ENCODE data around the gene PITRM1. TPM values are rescaled to one million over a fixed set of nuclear protein-coding genes. Genes with fewer than 3 reads are reported as not detected.

The PITRM1 gene
- total and polyA plus RNA-seq, 7 experiments from 2014 or later, result 35.1 to 90.8 (median 71.8) TPM

DNA sequence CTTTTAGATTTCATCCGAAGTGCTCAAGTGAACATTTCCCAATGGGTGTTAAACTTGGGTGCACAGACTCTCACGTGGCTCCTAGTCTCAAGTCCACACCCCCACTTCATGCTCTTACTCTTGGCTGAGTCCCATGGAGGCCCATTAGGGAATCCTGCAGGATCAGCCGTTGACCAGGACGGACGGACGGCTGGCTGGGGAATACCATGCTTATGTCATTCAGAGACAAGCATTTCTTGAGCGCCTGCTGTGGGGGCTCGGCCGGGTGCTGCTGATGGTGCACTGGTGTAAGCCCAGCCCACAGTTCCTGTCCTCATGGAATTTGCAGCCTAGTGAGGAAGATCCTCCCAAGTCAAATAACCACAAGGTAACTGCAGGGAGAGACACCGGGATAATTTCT lies 44.7 kb downstream of the PITRM1 start:
- no peaks in the 10 kb centered on the region for H3K4me1 Mint-ChIP-seq
- H3K4me3 ChIP-seq (ENCODE audit: low read length), result no peak overlapping the region
- intact Hi-C loops (cut with micrococcal nuclease), result no loop called here
- H3K9me3 ChIP-seq (ENCODE audit: control insufficient read depth in 2 of 3, low read length in 3 of 3), result no peaks in the 10 kb centered on the region
- H3K27ac Mint-ChIP-seq, result no peak overlapping the region
- H3K36me3 ChIP-seq (ENCODE audit: control insufficient read depth in 2 of 3, insufficient read depth in 3 of 3, low read length in 3 of 3), result peaks cover 0 to 78% (median 0%) of the 10 kb centered on the region in 3 experiments
- DNase-seq (no peak), ATAC-seq (no peak)
- ChIA-PET POLR2A (no interaction called here), CTCF (no interaction called here)
- H3K36me3 Mint-ChIP-seq, result peaks cover 11 to 58% (median 20%) of the 10 kb centered on the region in 5 donors
- no peaks in the 10 kb centered on the region for H3K27me3 ChIP-seq (ENCODE audit: control insufficient read depth in 2 of 2, insufficient read depth in 2 of 2, low read length in 2 of 2)
- no peak overlapping the region for H3K27ac ChIP-seq (ENCODE audit: low read depth, low read length)
- H3K4me1 ChIP-seq (ENCODE audit: control insufficient read depth in 2 of 2, insufficient read depth in 2 of 2, low read length in 2 of 2), result no peaks in the 10 kb centered on the region
- H3K9me3 Mint-ChIP-seq, result peaks cover 0 to 9% (median 0%) of the 10 kb centered on the region in 11 donors
- H3K4me3 Mint-ChIP-seq, result no peak overlapping the region
- H3K27me3 Mint-ChIP-seq, result no peaks in the 10 kb centered on the region

DNA sequence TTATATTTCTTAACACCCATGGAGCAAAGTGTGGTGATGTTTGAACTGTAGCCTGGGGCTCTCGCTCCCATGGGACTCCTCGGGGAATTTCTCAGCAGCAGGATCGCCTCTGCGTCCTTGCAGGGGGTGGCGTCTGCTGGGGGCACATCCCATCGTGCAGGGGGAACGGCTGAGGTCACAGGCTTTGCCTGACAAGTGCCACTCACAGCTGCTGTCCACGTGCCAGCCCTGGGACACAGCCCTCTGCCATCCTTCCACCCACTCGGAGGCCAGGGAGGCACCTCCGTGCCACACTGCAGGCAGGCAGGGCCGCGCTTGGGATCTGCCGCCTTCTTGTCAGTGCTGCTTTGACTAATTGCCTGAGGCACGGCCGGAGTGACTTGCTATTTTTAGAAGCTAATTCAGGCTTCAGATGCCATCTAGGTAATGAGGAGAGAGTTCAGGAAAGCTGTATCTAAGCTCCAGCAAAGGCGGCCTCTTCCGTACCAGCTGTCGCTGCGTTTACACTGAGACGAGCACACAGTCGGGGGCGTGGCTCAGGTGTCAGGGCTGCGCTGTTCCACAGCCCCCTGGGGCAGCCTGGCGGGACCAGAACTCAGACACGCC lies 45.7 kb downstream of the PITRM1 start:
- no peak overlapping the region for H3K27ac Mint-ChIP-seq
- Histone ChIP-seq H3K4me3 (ENCODE audit: low read length) (no peak overlapping the region), H3K4me1 (ENCODE audit: control insufficient read depth in 2 of 2, insufficient read depth in 2 of 2, low read length in 2 of 2) (no peaks in the 10 kb centered on the region), H3K36me3 (ENCODE audit: control insufficient read depth in 2 of 3, insufficient read depth in 3 of 3, low read length in 3 of 3) (peaks cover 0 to 76% (median 0%) of the 10 kb centered on the region in 3 experiments), H3K27ac (ENCODE audit: low read depth, low read length) (no peak overlapping the region), H3K9me3 (ENCODE audit: control insufficient read depth in 2 of 3, low read length in 3 of 3) (no peaks in the 10 kb centered on the region), H3K27me3 (ENCODE audit: control insufficient read depth in 2 of 2, insufficient read depth in 2 of 2, low read length in 2 of 2) (no peaks in the 10 kb centered on the region)
- no peaks in the 10 kb centered on the region for H3K4me1 Mint-ChIP-seq
- peaks cover 9 to 58% (median 24%) of the 10 kb centered on the region in 5 donors for H3K36me3 Mint-ChIP-seq
- no peaks in the 10 kb centered on the region for H3K27me3 Mint-ChIP-seq
- POLR2A ChIA-PET, result no interaction called here
- ATAC-seq (no peak), DNase-seq (no peak)
- CTCF ChIA-PET, result no interaction called here
- intact Hi-C loops (cut with micrococcal nuclease), result no loop called here
- peaks cover 0 to 9% (median 0%) of the 10 kb centered on the region in 11 donors for H3K9me3 Mint-ChIP-seq
- H3K4me3 Mint-ChIP-seq, result no peak overlapping the region

DNA sequence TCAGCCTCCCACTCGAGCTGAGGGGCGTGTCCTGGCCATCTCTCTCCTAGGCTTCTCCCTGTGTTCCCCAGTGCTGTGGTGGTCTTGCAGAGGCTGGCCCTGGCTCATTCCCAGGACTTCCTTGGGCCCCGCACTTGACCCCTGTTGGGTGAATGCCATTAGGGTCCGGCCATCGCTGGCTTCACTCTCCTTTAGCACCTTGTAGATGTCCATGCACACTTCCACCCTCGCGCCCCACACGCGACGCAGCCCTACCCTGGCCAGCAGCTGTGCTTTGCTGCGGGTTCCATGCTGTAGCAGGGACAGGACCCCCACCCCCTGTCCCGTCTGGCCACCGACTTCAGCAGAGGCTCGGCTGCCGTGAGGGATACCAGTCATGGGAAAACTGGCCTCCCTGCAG lies 46.3 kb downstream of the PITRM1 start:
- Mint-ChIP-seq H3K4me1 (no peaks in the 10 kb centered on the region), H3K27ac (no peak overlapping the region), H3K9me3 (peaks cover 0 to 9% (median 0%) of the 10 kb centered on the region in 11 donors), H3K27me3 (no peaks in the 10 kb centered on the region), H3K4me3 (no peak overlapping the region), H3K36me3 (peaks cover 9 to 55% (median 22%) of the 10 kb centered on the region in 5 donors)
- no peaks in the 10 kb centered on the region for H3K9me3 ChIP-seq (ENCODE audit: control insufficient read depth in 2 of 3, low read length in 3 of 3)
- H3K27me3 ChIP-seq (ENCODE audit: control insufficient read depth in 2 of 2, insufficient read depth in 2 of 2, low read length in 2 of 2), result no peaks in the 10 kb centered on the region
- intact Hi-C loops (cut with micrococcal nuclease), result no loop called here
- no peaks in the 10 kb centered on the region for H3K4me1 ChIP-seq (ENCODE audit: control insufficient read depth in 2 of 2, insufficient read depth in 2 of 2, low read length in 2 of 2)
- H3K27ac ChIP-seq (ENCODE audit: low read depth, low read length), result no peak overlapping the region
- no peak for DNase-seq
- CTCF ChIA-PET, result no interaction called here
- no peak overlapping the region for H3K4me3 ChIP-seq (ENCODE audit: low read length)
- H3K36me3 ChIP-seq (ENCODE audit: control insufficient read depth in 2 of 3, insufficient read depth in 3 of 3, low read length in 3 of 3), result peaks cover 0 to 73% (median 0%) of the 10 kb centered on the region in 3 experiments
- POLR2A ChIA-PET, result no interaction called here
- ATAC-seq, result no peak

DNA sequence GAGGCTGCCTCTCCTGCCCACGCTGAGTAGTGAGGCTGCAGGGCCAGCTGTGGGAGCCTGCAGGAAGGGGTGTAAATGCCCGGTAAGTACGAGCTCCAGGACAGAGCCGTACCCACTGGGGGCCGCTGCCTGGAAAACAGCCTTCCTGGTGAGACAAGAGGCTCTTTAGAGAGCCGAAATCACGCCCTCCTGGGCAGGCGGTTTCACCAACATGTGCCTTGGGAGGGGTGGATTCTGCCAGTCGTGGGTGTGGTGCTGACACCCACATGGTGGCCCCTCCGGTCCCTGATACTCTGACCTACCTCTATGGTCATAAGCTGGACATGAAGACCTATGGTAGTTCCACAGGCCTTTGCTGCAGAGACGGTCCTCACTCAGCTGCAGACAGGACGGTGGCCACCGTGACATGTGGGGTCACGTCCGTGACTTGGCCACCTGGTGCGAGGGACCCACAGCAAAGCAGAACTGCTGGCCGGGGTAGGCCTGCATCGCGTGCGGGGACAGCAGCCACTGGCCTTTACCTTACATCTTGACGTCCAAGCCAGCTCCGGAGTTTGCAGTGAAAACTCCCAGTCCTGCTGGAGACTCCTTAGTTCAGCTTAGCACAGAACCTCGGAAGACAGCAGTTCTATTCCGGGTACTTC lies 46.9 kb downstream of the PITRM1 start:
- peaks cover 9 to 57% (median 22%) of the 10 kb centered on the region in 5 donors for H3K36me3 Mint-ChIP-seq
- no peaks in the 10 kb centered on the region for H3K27me3 Mint-ChIP-seq
- intact Hi-C loops (cut with micrococcal nuclease), result no loop called here
- POLR2A ChIA-PET, result no interaction called here
- CTCF ChIA-PET, result no interaction called here
- Histone ChIP-seq H3K27ac (ENCODE audit: low read depth, low read length) (no peak overlapping the region), H3K4me3 (ENCODE audit: low read length) (no peak overlapping the region), H3K9me3 (ENCODE audit: control insufficient read depth in 2 of 3, low read length in 3 of 3) (no peaks in the 10 kb centered on the region), H3K36me3 (ENCODE audit: control insufficient read depth in 2 of 3, insufficient read depth in 3 of 3, low read length in 3 of 3) (peaks cover 0 to 73% (median 0%) of the 10 kb centered on the region in 3 experiments), H3K4me1 (ENCODE audit: control insufficient read depth in 2 of 2, insufficient read depth in 2 of 2, low read length in 2 of 2) (no peaks in the 10 kb centered on the region), H3K27me3 (ENCODE audit: control insufficient read depth in 2 of 2, insufficient read depth in 2 of 2, low read length in 2 of 2) (no peaks in the 10 kb centered on the region)
- DNase-seq (no peak), ATAC-seq (no peak)
- H3K27ac Mint-ChIP-seq, result no peak overlapping the region
- no peak overlapping the region for H3K4me3 Mint-ChIP-seq
- H3K4me1 Mint-ChIP-seq, result no peaks in the 10 kb centered on the region
- peaks cover 0 to 9% (median 0%) of the 10 kb centered on the region in 11 donors for H3K9me3 Mint-ChIP-seq

DNA sequence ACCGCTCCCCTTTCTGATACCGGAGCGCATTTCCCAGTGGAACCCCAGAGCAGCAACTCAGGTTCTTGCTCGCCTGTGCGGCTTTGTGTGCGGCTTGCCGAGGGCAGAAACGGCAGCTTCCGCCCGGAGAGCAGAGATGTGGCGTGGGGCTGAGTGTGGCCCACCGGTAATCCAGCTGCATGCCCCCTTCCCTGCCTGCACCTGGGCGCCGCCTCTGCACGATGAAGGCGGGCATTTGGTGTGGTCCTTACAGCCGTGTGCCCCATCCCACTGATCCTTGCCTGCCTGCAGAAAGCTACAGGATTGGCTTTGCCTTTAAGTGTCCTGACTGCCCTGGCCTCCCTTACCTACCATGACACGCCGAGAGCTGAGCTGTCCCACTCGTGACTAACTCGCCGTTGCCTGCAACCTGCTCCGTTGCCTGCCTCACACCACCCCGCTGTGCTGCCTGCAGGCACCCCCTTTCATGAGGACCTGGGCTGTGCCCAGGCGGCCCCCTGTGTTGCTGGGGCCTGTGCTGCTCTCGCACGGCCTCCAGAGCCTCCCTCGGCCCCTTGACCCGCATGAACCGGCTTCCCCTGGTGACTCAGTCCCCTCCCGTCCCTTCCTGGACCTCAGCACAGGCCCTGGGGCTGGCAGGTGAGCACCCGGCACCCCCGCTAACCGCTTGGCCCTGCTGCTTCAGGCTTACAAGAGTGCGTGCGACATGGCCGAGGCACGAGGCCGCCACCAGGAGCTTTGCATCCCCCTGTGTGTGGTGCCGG lies 48.0 kb downstream of the PITRM1 start:
- Mint-ChIP-seq H3K27ac (no peak overlapping the region), H3K27me3 (no peaks in the 10 kb centered on the region), H3K4me3 (no peak overlapping the region), H3K4me1 (no peaks in the 10 kb centered on the region), H3K36me3 (peaks cover 9 to 56% (median 16%) of the 10 kb centered on the region in 5 donors), H3K9me3 (peaks cover 0 to 9% (median 0%) of the 10 kb centered on the region in 11 donors)
- intact Hi-C loops (cut with micrococcal nuclease), result no loop called here
- ChIA-PET CTCF (no interaction called here), POLR2A (no interaction called here)
- no peak for DNase-seq
- peaks cover 0 to 70% (median 0%) of the 10 kb centered on the region in 3 experiments for H3K36me3 ChIP-seq (ENCODE audit: control insufficient read depth in 2 of 3, insufficient read depth in 3 of 3, low read length in 3 of 3)
- no peak overlapping the region for H3K27ac ChIP-seq (ENCODE audit: low read depth, low read length)
- H3K4me3 ChIP-seq (ENCODE audit: low read length), result no peak overlapping the region
- no peak for ATAC-seq
- H3K27me3 ChIP-seq (ENCODE audit: control insufficient read depth in 2 of 2, insufficient read depth in 2 of 2, low read length in 2 of 2), result no peaks in the 10 kb centered on the region
- no peaks in the 10 kb centered on the region for H3K9me3 ChIP-seq (ENCODE audit: control insufficient read depth in 2 of 3, low read length in 3 of 3)
- H3K4me1 ChIP-seq (ENCODE audit: control insufficient read depth in 2 of 2, insufficient read depth in 2 of 2, low read length in 2 of 2), result no peaks in the 10 kb centered on the region

DNA sequence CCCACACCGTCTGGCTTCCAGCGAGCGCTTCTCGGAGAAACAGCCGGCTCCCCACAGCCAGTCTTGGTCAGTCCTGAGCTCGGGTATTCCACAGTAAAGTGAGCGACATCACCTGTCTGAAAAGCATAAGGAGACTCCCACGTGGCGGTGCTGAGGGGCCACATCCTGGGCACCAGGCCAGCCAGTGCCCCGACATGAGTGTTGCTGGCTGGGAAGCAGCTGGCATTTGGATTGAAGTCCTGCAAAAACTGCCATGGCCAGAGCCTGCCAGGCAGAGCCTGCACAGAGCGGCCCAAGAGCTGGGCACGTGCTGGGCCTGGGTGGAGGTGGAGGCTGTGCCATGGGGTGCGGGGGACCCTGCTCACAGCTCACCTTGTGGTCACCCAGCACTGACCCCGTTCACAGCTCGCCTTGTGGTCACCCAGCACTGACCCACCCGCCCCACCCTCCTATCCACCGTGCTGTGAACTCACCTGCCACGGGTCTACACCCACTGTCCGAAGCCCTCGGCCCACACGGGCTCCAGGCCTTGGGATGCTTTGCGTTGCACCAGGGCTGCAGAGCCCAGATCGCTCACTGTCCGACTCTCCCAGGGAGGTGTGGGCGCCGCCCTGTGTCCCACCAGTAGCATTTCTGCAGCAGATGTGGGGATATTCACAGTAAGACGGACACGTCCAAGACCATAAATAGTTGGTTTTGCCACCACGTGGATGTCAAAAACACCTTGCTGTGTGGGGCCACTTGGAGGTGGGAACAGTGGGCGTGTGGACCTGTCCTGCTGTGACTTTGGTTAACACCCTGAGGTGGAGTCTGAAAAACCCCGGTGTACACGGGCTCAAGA lies 48.8 kb downstream of the PITRM1 start:
- intact Hi-C loops (cut with micrococcal nuclease), result no loop called here
- Mint-ChIP-seq H3K4me1 (no peaks in the 10 kb centered on the region), H3K9me3 (peaks cover 0 to 9% (median 0%) of the 10 kb centered on the region in 11 donors), H3K27ac (no peak overlapping the region), H3K27me3 (no peaks in the 10 kb centered on the region), H3K36me3 (peaks cover 9 to 54% (median 14%) of the 10 kb centered on the region in 5 donors), H3K4me3 (no peak overlapping the region)
- Histone ChIP-seq H3K4me3 (ENCODE audit: low read length) (no peak overlapping the region), H3K4me1 (ENCODE audit: control insufficient read depth in 2 of 2, insufficient read depth in 2 of 2, low read length in 2 of 2) (no peaks in the 10 kb centered on the region), H3K27me3 (ENCODE audit: control insufficient read depth in 2 of 2, insufficient read depth in 2 of 2, low read length in 2 of 2) (no peaks in the 10 kb centered on the region), H3K9me3 (ENCODE audit: control insufficient read depth in 2 of 3, low read length in 3 of 3) (no peaks in the 10 kb centered on the region), H3K36me3 (ENCODE audit: control insufficient read depth in 2 of 3, insufficient read depth in 3 of 3, low read length in 3 of 3) (peaks cover 0 to 68% (median 0%) of the 10 kb centered on the region in 3 experiments), H3K27ac (ENCODE audit: low read depth, low read length) (no peak overlapping the region)
- CTCF ChIA-PET, result no interaction called here
- ATAC-seq (peak; percentile 19), DNase-seq (no peak)
- POLR2A ChIA-PET, result no interaction called here
